Measurements from ENCODE around the gene SLC22A3.

The SLC22A3 gene

DNA sequence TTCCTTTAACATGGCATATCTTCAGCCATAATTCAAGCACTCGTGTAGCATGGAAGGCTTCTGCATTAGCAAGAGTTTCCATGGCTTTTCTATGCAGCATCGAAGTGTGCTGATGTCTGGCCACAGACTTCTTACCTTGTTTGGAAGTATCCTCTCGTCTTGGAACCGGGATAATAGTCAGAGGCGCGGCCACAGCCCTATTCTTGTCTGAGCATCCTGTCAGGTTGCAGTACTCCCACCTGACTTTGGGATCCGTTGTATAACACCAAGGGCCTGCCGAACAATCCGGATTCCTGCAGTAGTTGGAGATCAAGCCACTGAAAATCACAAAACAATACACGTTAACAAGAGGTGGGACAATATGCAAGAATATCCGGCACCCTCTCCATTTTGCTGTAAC is 138.9 kb downstream of the SLC22A3 start:
- DNase-seq (ENCODE audit: insufficient read length, low spot score) (no peak), FAIRE-seq (no peak)

DNA sequence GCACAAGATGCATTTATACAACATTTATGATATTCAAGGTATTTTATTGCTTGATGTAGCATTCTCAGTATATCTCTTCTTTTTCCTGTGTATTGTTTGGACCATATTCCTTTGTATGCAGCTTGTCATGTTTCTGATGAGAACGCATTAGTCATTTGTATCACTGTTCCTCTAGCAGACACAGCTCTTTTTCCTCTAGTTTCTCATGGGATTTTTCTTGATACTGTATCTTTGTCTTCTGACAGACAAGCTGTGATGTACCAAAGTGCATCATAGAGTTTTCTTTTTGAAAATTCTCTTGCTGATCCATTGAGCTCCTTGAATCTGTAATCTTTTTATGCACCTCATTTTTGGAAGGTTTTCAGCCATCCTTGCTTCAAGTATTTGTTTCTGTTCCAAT is 140.9 kb downstream of the SLC22A3 start:
- FAIRE-seq: no peak
- DNase-seq (ENCODE audit: insufficient read length, low spot score): no peak

DNA sequence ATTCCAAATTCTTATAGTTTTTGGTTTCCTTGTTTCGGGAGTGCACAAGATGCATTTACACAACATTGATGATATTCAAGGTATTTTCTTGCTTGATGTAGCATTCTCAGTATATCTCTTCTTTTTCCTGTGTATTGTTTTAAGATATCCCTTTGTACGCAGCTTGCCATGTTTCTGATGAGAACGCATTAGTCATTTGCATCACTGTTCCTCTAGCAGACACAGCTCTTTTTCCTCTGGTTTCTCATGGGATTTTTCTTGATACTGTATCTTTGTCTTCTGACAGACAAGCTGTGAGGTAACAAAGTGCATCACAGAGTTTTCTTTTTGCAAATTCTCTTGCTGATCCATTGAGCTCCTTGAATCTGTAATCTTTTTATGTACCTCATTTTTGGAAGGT is 146.4 kb downstream of the SLC22A3 start:
- FAIRE-seq: no peak
- no peak for DNase-seq (ENCODE audit: insufficient read length, low spot score)

DNA sequence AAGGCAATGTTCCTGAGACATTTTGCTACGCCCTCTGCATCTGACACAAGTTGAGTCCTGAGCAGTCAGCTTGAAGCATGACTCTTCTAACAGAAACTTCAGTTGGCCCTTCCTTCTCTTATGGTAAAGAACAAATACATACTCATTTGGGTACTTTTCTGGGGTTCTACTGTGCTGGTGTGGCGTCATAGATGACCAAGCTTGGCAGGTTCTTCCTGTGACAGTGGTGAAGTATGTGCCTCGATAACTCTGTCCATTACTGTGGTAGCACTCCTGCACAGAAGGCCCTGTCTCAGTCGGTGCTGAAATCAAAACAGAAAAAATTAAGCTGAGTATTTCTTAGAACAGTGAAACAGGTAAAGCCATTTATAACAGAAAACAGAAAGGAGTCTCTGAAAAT is 152.5 kb downstream of the SLC22A3 start:
- DNase-seq (ENCODE audit: insufficient read length, low spot score) (no peak), FAIRE-seq (no peak)
